Lung (tissue), 12 donors: Measurements from ENCODE around the gene CXCL8. TPM values are rescaled to one million over a fixed set of nuclear protein-coding genes. Genes with fewer than 3 reads are reported as not detected.
A peak's percentile ranks its signal among the peaks of the same experiment; 100 is the strongest.

ENCODE experiments used
- ATAC-seq: fragments of 200-7000 bp; cut with Tn5 transposase; one replicate; pipeline ENCODE4 v1.9.1; 2020; ENCODE audit warnings: moderate number of reproducible peaks; ENCODE audit not compliant: insufficient read depth, low FRiP score
- DNase-seq, 3 donors: peaks; one replicate each; pipeline ENCODE4 v3.0.0-alpha.2; 2013 to 2017
- H3K27ac ChIP-seq, 2 donors: one replicate each; pipeline ENCODE4 v1.5.1; 2013; ENCODE audit warnings: mild to moderate bottlenecking in 2 of 2, moderate library complexity in 2 of 2, control low read depth in 1 of 2, inconsistent platforms in 1 of 2, low read depth in 1 of 2, low read length in 1 of 2
- H3K27me3 ChIP-seq, 3 donors: one replicate each; pipeline ENCODE4 v1.5.1; 2013; ENCODE audit warnings: low read length in 2 of 3; ENCODE audit not compliant: control insufficient read depth in 3 of 3, insufficient read depth in 3 of 3
- H3K36me3 ChIP-seq, 4 donors: one replicate each; pipeline ENCODE4 v1.5.1; 2013; ENCODE audit warnings: low read length in 4 of 4, mild to moderate bottlenecking in 1 of 4, moderate library complexity in 1 of 4; ENCODE audit not compliant: control insufficient read depth in 4 of 4, insufficient read depth in 4 of 4
- H3K4me1 ChIP-seq, 5 donors: one replicate each; pipeline ENCODE4 v1.5.1; 2013; ENCODE audit warnings: low read length in 5 of 5, mild to moderate bottlenecking in 2 of 5, moderate library complexity in 1 of 5; ENCODE audit not compliant: control insufficient read depth in 5 of 5, insufficient read depth in 5 of 5
- H3K4me3 ChIP-seq: one replicate; pipeline ENCODE4 v1.5.1; 2013; ENCODE audit warnings: mild to moderate bottlenecking, control low read depth, moderate library complexity
- H3K9ac ChIP-seq, 2 donors: one replicate each; pipeline ENCODE4 v1.5.1; 2013; ENCODE audit warnings: low read length in 2 of 2, control low read depth in 1 of 2; ENCODE audit not compliant: insufficient read depth in 1 of 2
- H3K9me3 ChIP-seq, 4 donors: one replicate each; pipeline ENCODE4 v1.5.1; 2013; ENCODE audit warnings: low read length in 3 of 4, mild to moderate bottlenecking in 1 of 4, moderate library complexity in 1 of 4; ENCODE audit not compliant: control insufficient read depth in 4 of 4, insufficient read depth in 3 of 4
- CTCF ChIP-seq: IDR thresholded peaks from 2 replicates; pipeline ENCODE4 v1.5.1; 2012; ENCODE audit warnings: mild to moderate bottlenecking; ENCODE audit errors: control extremely low read depth, extremely low read depth
- WGBS, 2 donors: extraction: QIAGEN DNeasy Blood & Tissue Kit; methylation state at CpG; one replicate each; pipeline ENCODE4 v1.1.7; 2013; 5-methylcytosine and 5-hydroxymethylcytosine counted together
- polyA plus RNA-seq, 2 donors: library from polyadenylated mRNA; stranded (reverse); fragments of 200-250 nt; gene quantifications; one replicate each; pipeline ENCODE4 v1.2.1, GENCODE V29; 2013
- total RNA-seq, 2 donors: library from RNA; depleted of rRNA in 1 of 2; stranded (reverse); fragments of >200 nt in 1 of 2; gene quantifications; one replicate each; pipeline ENCODE4 v1.2.1, GENCODE V29; 2014 to 2021
- donor health status: control.
- donor health status: control.
- donor health status: Bipolar disorder and iron deficiency.
- donor health status: healthy.
- donor health status: DM: yes; HTN: yes; CAD: no.

Gene CXCL8
- total and polyA plus RNA-seq, 4 donors: 33.8 to 501 (median 68.9) TPM

GRCh38 chr4:73702796-73703287 lies 37.5 kb upstream of the CXCL8 start:
- Histone ChIP-seq H3K9ac (no peak overlapping the region), H3K4me3 (no peak overlapping the region), H3K27me3 (no peaks in the 10 kb centered on the region), H3K4me1 (peaks cover 0 to 10% (median 4%) of the 10 kb centered on the region in 5 donors), H3K36me3 (no peaks in the 10 kb centered on the region), H3K9me3 (no peaks in the 10 kb centered on the region), H3K27ac (no peak overlapping the region)
- 92 to 96% methylated on average over 2 of the region's 2 CpGs for WGBS, 2 donors
- TF ChIP-seq CTCF: no peak
- ATAC-seq: no peak
- DNase-seq: no peak

GRCh38 chr4:73703320-73703719 lies 37.0 kb upstream of the CXCL8 start:
- no peak for TF ChIP-seq CTCF
- H3K4me3 ChIP-seq: no peak overlapping the region
- no peak for ATAC-seq
- no peak overlapping the region for H3K9ac ChIP-seq
- H3K27ac ChIP-seq: no peak overlapping the region
- no peak for DNase-seq
- no peaks in the 10 kb centered on the region for H3K27me3 ChIP-seq
- H3K4me1 ChIP-seq: peaks cover 0 to 12% (median 4%) of the 10 kb centered on the region in 5 donors
- no peaks in the 10 kb centered on the region for H3K36me3 ChIP-seq
- H3K9me3 ChIP-seq: no peaks in the 10 kb centered on the region
- 89 to 94% methylated on average over 1 of the region's 1 CpG for WGBS, 2 donors

- no peaks in the 10 kb centered on the region for H3K27me3 ChIP-seq
- H3K4me3 ChIP-seq: no peak overlapping the region
- H3K9me3 ChIP-seq: no peaks in the 10 kb centered on the region
- peak; percentile 89 for ATAC-seq
- TF ChIP-seq CTCF: no peak
- H3K36me3 ChIP-seq: no peaks in the 10 kb centered on the region
- DNase-seq: peak; percentile 19 to 88 (median 73)
- H3K9ac ChIP-seq: no peak overlapping the region
- peaks cover 0 to 14% (median 4%) of the 10 kb centered on the region in 5 donors for H3K4me1 ChIP-seq
- peak overlapping the region; percentile 55 to 57 for H3K27ac ChIP-seq
- 22 to 27% methylated on average over 9 of the region's 9 CpGs for WGBS, 2 donors
Measured at GRCh38 chr4:73704314-73705055, 35.9 kb upstream of the CXCL8 start.
